Kidney glomerular epithelial cell (primary cell): ENCODE measurements around the gene DOCK10.
"Not testable (repeated sequence)": the region's sequence is repeated elsewhere in the genome, so short reads cannot be mapped to it uniquely, and the experiment has no call there.

Experiments used
- DNase-seq: peaks from one replicate; lab custom pipeline; 2025; lab: John Stamatoyannopoulos, UW

DOCK10 gene

GRCh38 chr2:224946895-224947294 is 95.4 kb downstream of the DOCK10 start:
- DNase-seq: no peak

DNA sequence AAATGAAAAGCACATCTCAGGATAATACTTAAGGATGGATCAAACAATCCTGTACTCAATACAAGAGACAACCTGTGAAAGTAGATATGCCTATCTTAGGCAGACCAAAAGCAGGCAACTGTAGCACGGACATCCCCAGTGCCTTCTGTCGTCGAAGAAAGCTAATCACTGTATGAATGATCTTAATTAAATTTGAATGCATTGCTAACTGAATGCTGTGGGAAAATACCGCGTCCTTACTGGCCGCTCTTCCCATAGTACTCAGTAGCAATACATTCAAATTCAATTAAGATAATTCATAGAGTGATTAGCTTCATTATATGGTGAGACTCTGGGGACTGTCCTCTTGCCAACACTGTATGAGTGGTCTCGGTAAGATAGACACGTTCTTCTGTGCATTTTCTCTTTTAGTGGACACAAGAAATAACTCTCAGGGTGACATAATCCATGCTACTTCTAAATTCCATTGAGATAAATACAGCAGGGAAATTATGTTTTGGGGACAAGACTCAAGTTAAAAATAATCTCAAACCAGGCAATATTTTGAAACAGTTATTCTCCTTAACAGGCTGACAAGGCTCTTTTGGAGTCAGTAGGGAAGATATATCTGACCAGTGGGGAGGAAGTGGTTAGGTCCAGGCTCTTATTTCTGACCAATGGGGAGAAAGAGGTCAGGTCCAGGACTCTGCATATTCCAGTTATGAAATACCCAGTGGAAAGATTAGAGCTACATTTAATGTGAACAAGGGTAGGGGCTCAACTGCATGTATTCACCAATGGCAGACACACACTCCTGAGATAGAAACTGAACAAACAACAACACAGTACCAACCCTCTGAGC is 97.3 kb downstream of the DOCK10 start:
- no peak for DNase-seq

DNA sequence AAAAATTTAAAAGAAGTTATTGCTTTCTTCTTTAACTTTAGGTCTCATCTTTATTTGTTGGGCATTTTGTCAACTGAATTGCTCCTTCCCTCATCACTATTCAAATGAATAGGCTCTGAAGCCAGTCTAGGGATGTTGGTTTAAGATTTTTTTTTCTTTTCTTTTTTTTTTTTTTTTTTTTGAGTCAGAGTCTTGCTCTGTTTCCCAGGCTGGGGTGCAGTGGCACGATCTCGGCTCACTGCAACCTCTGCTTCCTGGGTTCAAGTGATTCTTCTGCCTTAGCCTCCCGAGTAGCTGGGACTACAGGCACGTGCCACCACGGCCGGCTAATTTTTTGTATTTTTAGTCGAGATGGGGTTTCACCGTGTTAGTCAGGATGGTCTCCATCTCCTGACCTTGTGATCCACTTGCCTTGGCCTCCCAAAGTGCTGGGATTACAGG is 98.6 kb downstream of the DOCK10 start:
- DNase-seq: not testable (repeated sequence)

GRCh38 chr2:224941960-224942359 is 100.3 kb downstream of the DOCK10 start:
- no peak for DNase-seq

GRCh38 chr2:224940618-224941017 is 101.7 kb downstream of the DOCK10 start:
- DNase-seq: no peak

DNA sequence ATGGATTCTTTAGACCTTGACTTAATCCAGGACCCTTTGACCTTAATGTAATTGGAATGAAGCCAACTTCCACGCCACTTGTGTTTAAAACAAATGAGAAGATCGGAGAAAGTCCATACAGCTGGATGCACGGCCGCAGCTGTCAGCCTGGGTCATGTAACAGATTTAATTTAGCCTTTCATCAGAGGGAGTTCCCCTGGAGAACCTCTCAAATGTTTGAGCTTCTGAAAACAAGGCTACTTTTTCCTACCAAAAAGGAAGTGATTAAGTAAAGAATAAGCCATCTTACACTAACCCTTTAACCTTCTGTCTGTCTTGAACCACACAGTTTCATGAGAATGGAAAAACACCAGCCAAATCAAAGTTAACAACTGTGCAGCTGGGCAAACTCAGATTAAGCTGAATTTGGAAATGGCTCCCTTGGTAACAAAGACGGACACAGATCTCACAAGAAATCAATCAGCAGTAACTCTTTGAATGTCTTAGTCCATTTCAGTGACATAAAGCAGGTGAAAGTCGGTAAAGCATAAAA is 103.6 kb downstream of the DOCK10 start:
- DNase-seq: peak; percentile 8

GRCh38 chr2:224937887-224938286 is 104.4 kb downstream of the DOCK10 start:
- DNase-seq: no peak

GRCh38 chr2:224934526-224935188 is 107.6 kb downstream of the DOCK10 start:
- DNase-seq: no peak

DNA sequence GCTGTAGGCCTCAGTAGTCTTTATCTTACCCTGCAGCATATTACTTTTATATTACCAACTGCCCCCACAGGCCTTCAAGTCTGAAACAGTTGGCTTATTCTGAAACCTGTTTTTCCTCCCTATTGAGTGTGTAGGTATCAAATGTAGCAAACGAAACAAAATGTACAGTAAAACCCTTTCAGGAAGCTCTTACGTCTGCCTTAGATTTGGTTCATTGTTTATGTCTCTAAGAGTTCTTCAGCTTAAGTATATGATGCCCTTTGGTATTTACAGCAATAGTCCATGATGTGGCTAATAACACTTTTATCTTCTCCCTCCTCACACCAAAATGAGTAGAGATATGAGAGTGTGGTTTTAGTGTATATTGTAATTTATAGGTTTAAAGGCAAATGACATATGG is 108.8 kb downstream of the DOCK10 start:
- DNase-seq: no peak

GRCh38 chr2:224932522-224932921 is 109.7 kb downstream of the DOCK10 start:
- no peak for DNase-seq

DNA sequence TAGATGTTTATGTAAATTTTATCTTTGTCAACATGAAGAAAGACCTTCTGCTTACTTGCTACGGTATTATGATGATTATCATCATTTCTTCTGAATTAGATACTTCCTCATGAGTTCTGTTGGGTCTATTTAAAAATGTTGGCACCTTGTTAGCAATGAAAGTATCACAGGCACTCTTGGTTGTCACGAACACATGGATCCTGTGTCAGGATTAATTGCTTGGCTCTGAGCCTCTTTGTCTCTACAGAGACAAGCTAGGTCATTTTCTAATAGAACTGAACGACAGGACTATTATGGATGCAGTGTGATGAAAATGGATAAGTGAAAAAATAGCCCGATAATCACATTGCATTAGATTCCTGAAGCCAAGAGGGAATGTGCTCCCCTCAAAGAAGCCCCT is 110.3 kb downstream of the DOCK10 start:
- no peak for DNase-seq

GRCh38 chr2:224930990-224931389 is 111.3 kb downstream of the DOCK10 start:
- DNase-seq: no peak

DNA sequence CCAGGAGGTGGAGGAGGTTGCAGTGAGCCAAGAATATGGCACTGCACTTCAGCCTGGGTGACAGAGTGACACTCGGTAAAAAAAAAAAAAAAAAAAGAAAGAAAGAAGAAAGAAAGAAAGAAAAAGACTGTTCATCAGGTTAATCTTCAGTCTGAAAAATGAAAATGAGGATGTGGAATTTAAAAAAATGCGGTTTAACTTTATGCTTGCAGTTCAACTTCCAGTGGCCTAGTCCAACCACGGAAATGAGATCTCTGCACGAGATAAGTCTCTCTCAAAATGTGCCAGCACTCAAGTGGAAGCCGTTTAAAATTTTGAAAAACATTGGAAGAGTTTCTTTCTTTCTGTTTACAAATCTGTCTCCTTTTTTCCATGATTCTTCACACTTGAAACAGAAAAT is 112.1 kb downstream of the DOCK10 start:
- no peak for DNase-seq

- no peak for DNase-seq
These were observed 112.8 kb downstream of the DOCK10 start for GRCh38 chr2:224929512-224929911.

DNA sequence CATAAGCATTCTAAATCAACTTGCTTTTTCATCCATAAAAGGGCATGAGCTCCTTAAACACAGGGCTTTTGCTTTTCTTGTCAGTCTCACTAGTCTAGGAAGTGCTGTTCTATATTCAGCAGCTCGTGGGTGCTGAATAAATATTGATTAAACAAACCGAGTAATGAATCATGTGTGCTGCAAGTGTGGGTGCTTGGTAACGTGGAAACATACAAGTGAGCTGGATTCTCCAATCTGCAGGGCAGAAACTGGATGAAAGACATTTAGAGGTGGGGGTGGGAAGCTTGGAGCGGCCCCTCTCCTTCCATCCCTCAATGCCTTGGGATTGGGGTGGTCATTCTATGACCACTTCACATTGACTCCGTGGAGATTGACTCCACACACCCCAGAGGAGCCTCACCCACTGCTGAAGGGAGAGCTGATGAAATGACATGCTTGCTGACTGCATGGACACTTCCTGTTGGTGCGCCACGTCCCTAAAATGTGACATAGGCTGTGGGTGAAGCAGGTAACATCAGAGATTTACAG is 114.6 kb downstream of the DOCK10 start:
- DNase-seq: peak; percentile 7

GRCh38 chr2:224927011-224927410 is 115.3 kb downstream of the DOCK10 start:
- DNase-seq: no peak

- peak; percentile 38 for DNase-seq
These were observed 116.5 kb downstream of the DOCK10 start for GRCh38 chr2:224925810-224926100.

GRCh38 chr2:224925061-224925809 is 117.0 kb downstream of the DOCK10 start:
- DNase-seq: no peak

DNA sequence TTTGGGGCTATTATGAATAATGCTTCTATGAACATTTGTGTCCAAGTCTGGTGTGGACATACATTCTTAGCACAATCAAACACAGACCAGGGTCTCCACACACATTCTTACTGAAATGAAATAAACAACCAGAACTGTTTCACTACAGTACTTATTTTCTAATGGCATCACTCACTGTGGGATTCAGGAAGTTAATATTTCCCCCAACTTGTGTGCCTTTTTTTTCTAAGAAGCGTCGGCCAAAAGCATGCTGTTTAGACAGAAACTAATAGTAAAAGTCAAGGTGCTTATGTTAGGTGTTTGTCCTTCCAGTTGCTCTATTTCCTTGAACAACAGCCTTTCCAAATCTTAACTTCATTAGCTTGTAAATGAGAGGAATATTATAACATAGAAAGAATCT is 117.6 kb downstream of the DOCK10 start:
- DNase-seq: no peak

DNA sequence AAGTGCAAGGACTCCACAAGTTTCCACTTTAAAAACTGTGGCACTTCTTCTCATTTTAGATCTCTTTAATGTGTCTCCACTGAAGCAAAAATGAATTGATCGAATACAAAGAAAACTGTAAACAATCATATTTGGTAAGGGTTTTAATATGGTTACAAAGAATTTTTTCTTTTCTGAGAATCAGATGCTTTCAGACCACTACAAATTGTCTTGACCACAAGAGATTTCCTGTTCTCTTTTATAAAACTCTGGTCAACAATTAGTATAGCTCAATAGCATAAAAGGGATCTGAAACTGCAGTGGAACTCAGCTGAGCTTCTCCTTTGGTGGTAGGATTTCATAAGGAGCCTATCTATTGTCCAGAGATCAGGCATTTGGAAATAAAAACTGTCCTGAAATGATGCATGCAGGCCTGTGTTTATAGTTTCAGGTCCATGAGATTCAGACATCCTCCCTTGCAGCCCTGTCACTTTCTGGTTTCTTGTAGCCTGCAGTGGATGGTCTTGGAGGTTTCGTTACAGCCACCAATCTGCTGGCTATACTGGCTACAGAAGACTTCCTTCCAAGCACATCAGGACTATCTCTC is 120.0 kb downstream of the DOCK10 start:
- no peak for DNase-seq

- DNase-seq: no peak
These were observed 122.7 kb downstream of the DOCK10 start for GRCh38 chr2:224919472-224920110.
